GM19468 (cell line): ENCODE data around the gene OPALIN.
"Not testable (repeated sequence)": the region's sequence is repeated elsewhere in the genome, so short reads cannot be mapped to it uniquely, and the experiment has no call there.

Experiments
- ATAC-seq: cut with Tn5 transposase; IDR thresholded peaks from one replicate; pipeline ENCODE4 v1.9.1; 2021; ENCODE audit warnings: mild to moderate bottlenecking, moderate library complexity, moderate number of reproducible peaks; ENCODE audit not compliant: unreplicated experiment; ENCODE audit errors: extremely low read depth

OPALIN gene

DNA sequence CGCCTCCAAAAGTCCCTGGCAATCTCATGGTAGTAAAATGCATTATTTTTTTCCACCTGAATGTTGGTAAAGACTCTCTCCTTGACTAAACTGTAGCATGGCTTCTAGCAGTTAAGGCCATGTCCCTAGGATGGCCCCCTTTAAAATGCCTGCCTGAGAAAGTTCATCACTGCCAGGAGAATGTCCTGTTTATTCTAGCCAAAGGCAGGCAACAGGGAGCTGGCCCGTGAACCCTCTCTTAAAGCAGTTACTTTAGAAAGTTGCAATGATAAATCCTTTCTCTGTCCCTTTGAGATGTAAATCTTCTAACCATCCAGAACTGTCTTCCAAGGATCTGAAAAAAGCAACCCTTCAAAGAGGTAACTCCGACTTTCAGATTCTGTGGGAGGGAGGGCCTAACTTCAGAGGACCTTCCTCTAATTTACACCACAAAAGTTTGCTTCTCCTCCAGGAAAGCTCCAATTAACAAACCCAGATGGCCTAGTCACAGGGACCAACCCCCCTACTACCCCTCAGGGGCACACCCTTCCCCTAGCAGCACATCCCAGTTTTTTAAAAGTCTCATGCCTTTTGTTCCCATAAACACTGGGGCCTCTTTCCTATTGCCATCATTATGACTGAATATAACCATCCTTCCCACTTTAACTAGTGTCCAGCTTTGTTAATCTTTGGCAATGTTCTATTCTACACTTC, 49.0 kb downstream of the OPALIN start:
- no peak for ATAC-seq

GRCh38 chr10:96308854-96309253, 49.9 kb downstream of the OPALIN start:
- ATAC-seq: not testable (repeated sequence)

DNA sequence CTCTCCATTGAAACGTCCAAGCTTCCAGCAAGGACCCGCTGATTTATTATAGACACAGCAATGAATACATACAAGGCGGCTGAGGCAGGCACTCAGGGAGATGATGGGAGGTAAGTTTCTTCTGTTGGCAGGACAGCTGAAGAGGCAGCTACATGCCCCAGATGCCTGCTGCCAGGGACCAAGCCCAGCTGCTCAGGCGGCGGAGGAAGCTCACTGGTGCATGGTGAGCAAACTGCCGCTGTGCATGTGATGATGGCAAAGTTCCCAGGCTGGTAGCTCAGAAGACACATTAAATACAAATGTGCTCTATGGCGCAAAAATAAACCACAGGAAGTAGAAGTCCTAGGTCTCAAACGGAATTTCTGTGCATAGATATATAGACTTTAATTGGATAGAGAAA, 52.3 kb downstream of the OPALIN start:
- ATAC-seq: no peak

DNA sequence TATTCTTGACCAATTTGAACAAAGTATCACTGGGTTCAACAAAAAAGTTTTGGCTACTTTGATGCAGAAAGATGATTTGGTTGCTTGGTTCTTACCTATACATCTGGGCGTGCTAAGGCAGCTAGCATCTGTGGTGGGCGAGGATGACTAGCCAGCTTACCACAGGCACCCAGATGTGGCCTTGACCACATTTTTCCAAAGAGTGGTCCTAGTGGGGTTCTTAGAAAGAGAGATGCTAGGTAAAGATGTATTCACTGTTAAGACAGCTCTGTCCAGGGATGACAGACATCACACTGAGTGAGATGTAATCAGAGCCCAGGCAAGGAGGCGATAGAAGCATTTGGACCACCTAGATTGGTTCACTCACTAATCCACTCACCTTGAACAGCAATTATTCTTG, 53.8 kb downstream of the OPALIN start:
- no peak for ATAC-seq

DNA sequence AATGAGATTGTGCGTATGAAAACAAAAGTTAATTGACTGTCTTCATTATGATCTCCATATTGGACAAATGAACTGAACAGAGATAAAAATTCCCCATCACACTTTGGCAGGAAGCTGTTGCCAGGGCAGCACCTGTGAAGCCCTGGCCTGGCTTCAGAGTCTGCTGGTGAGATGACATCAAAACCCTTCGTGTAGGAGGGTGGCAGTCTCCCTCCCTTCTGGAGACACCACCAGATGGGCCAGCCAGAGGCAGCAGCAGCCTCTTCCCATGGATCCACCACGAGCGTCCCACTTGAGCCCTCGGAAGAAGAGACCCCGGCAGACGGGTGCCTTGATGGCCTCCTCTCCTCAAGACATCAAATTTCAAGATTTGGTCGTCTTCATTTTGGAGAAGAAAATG, 54.6 kb downstream of the OPALIN start, which contains the start of gene DNTT:
DNTT (plus strand) TSS at position 205 of the 400 bp plus-strand sequence; CDS start at position 269, 64 bp downstream.
- ATAC-seq: no peak

DNA sequence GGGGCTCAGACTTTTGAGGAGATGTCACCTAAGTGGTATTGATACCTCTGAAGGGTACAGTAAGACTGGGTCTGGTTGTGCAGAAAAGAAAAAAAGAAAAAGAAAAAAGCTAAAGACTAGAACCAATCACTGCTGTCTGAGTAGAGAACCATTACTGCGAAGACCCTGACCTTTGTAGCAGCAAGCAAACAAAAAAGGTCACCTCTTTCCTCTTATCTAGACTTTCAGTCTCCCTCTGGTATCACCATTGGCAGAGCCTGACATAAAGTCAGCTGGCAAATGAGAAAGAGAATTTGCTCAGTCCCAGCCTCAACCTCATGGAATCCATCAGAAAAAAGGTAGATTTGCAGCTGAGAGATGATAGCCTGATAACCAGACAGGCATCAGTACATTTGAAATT, 57.2 kb downstream of the OPALIN start:
- no peak for ATAC-seq

DNA sequence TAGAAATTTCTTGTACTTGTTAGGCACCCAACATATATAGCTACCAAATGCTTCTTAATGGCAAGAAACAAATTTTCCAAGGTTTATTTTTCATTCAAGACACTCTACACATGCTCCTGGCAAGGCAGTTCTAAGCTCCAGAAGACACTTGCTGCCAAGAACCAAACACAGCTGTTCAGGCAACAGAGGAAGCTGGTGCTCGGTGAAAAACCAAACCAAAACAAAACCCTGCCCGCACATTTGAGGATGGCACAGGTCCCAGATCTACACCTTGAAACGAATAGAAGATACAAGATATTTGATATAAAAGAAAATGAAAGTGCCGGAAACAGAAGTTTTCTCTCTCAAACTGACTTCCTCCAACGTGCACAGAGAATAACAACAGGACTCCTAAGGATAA, 59.4 kb downstream of the OPALIN start:
- no peak for ATAC-seq

DNA sequence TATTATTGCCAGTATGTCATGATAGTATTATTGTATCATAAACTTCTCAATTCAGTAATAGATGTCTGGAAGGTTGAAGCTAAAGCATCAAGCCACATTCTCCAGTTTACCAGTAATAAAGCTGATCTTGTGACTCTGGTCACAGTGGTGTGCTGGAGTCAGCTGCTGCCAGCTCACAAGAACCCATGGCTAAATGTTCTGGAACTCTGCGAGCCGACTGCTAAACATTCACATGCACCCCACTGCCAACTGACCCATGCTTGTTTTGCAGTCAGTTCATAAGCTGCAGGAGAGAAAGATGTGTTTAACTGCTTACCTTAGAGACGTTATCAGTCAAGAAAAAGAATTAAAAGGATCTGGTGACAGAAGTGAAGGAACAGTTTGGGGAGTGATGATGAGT, 60.4 kb downstream of the OPALIN start:
- no peak for ATAC-seq

DNA sequence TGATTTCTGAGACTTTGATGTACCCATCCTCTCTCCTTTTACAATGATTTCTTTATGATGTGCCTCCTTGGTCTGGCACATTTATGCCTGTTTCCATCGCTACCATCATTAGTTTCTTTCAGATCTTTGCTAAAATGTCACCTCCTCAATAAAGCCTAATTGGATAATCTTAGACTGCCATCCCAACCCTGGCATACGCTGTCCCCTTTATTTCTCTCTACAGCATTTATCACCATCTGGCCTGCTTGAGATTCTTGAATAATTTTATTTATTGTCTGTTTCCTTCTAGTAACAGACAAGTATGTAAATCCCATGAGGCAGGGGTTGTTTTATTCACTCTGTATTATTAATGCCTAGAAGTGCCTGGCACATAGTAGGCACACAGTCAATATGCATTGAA, 61.3 kb downstream of the OPALIN start:
- ATAC-seq: no peak

DNA sequence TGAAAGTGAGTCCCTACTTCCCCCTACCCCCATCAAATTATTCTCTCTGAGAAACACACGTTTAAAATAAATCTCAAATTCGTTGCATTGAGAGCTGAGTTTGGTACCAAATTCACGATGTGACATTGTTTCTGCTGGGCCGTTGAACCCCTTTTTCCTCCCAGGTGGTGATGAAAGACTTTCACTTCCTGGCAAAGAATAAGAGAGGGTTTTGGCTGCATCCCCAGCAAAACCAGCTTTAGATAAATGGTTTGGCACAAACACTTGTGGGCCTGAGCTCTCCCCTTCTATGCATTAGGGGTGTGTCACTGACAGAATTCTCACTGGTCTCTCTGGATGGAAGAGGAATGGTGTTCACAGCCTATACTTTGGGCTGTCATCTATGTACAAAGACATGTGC, 63.3 kb downstream of the OPALIN start:
- no peak for ATAC-seq
